HG02678 (cell line): ENCODE measurements around the gene SNRPF.

Source experiments
- ATAC-seq: cut with Tn5 transposase; IDR thresholded peaks from one replicate; pipeline ENCODE4 v1.9.1; 2021; ENCODE audit warnings: mild to moderate bottlenecking, moderate library complexity; ENCODE audit not compliant: unreplicated experiment

SNRPF gene

DNA sequence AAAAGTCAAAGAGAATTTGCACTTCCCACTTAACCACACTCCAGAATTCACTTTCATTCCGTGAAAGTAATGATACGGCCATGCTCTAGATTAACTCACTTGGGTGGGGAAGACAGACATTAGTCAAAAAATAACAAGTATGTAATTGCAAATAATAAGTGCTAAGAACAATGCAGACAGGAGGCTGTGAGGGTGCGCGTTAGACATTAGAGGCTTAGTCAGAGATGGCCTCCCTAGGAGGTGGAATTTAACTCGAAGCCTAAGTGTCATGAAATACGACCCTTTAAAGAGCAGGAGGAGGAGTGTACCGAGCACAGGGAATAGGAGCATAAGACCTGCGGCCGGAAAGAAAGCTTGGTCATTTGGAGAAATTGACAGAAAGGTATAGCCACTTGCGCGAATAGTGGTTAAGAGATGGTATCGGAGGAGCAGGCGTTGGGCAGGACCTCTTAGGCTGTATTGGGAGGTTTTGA is 628 bp downstream of the SNRPF start:
- ATAC-seq = peak; percentile 8

DNA sequence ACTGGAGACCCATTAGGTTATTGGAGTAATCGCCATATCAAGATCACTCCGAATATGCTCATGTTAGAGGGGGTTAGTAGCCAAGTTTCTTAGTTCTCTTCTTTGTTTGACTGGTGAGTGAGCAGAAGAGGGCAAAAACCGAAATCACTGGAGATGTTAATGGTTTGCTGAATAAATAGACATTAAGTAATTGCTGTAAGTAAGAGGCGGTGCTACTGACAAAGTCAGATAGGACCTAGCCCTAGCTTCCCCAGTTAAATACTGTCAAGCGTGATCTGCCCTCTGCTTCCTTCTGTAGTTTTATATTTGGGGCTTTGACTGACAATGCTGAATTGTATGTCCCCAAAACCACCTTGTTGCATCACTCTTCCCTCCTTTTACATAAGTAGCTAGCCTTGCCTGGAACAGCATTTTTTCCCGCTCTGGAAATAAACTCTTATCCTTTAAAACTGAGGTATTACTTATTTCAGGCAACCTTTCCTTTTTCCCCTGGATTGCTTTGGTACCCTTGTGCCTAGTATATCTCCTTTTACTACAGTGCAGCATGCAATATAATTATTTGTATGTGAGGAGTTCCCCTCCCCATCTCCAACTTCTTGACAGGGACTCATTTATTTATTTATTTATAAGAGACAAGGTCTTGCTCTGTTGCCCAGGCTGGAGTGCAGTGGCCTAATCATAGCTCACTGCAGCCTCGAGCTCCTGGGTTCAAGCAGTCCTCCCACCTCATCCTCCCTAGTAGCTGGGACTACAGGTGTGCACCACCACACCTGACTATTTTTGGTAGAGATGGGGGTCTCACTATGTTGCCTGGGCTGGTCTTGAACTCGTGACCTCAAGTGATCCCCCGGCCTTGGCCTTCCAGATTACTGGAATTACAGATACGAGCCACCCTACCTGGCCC is 1.4 kb downstream of the SNRPF start:
- no peak for ATAC-seq

DNA sequence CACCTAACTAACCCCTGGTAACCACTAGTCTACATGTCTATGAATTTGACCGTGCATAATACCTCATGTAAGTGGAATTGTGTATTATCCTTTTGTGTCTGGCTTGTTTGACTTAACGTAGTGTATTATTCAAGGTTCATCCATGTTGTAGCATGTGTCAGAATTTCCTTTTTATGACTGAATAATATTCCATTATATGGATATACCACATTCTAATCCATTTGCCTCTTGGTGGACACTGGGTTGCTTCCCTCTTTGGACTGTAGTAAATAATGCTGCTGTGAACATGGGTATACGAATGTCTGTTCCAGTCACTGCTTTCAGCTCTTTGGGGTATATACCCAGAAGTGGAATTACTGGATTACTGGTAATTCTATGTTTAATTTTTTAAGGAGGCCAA is 3.3 kb downstream of the SNRPF start:
- no peak for ATAC-seq

DNA sequence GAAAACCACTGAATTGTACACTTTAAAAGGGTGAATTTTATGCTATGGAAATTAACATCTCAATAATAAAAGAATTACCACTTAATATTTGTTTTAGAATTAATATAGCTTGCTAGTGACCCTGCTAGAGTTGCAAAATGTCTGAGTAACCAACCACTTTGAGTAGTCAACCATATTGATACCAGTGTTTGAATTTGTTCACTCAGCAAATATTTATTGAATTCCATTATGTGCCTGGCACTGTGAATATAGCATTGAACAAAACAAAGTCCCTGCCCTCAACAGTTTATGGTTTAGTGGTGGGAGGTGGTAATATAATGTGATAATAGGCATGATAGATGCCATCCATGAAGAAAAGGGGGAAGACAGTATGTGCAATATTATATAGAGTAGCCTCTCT is 4.6 kb downstream of the SNRPF start:
- no peak for ATAC-seq

DNA sequence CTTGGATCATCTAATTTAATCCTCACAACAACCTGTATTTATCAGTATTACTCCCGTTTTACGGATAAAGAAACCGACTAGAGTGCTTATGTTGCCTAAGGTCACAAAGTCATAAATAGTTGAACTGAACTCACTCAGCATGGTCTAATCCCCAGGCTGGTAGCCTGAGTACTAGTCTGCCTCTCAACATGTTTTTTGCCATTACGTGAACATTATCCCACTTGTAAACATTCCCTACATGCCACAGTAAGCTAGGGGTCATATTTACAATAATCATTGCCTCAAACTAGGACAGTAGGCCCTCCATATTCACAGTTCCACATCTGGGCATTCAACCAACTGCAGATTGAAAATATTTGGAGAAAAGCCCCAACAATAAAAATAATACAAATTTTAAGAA is 12.1 kb downstream of the SNRPF start:
- no peak for ATAC-seq

DNA sequence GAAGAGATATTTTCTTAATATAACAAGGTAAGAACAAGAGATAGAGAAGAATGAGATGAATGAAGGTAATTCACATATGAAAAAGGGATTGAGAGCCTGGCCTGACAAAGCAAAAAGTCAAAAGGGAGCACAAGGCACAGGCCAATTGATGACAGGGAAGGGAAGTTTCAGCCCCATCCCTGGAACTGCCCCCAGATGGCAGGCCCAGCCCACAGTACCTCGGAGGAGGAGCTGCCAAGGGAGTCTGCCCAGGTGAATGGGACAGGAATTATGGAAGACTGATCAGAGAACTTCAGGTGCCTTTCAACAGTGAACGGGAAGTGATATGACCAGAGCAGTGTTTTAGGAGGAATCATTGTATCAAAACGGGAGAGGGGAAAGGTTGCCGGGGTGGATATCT is 15.7 kb downstream of the SNRPF start:
- ATAC-seq = no peak

DNA sequence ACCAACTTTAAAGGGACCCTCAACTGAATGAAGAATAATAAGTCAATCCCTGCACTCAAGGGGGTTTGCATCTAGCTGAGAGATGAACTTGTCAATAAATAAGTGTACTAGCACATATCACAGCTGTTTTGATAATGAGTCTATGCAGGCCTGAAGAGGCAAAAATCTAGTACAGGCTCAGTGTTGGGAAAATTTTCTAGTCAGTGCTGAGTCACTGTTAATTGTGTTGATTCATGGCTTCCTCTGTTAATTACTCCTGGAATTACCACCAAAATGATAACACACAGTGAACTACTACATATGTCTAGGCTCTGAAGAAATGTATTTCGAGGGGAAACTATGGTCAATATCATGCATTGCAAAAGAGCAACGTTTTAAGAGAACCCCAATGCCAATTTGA is 18.9 kb downstream of the SNRPF start:
- no peak for ATAC-seq

DNA sequence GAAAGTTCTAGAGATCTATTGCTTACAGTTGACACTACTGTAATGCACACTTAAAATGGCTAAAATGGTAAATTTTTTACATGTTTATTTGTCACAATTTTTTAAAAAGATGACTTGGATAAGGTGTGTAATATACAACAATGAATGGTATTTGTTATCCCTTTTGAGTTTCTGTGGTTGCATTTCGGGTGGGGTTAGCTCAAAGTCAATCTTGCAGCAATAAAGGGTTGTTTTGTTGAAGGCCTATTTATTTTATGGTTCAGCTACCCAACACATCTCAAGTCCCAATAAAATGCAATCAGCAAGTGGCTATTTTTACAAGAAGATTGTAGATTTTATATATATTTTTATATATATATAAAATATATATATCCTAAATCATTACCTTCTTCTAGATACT is 22.1 kb downstream of the SNRPF start:
- no peak for ATAC-seq

DNA sequence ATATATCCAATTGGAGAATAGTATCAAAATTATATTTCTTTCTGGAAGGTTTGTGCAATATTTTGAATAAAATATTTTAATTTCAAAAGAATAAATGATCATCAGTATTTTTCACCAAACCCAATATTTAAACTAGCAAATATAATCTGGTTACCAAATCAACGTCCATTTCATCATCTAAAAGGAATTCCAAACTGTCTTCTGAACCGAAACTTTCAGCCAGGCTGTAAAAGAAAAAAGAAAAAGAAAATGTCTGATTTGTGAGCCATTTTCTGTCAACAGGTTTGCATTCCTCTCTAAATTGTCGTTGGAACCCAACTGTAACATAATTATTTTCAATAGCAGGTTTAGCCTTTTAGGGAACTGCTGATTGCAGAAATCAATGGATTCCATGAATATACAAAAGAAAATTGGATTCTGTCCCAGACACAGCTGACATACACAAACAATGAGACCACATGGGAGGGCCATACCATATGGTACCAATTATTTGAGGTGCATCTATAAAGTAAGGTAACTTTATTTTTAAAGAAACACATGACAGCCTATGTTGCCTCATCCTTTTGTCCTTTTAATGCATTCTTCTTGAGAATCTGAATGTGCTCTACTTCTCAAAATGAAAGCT is 22.7 kb downstream of the SNRPF start:
- ATAC-seq = no peak

DNA sequence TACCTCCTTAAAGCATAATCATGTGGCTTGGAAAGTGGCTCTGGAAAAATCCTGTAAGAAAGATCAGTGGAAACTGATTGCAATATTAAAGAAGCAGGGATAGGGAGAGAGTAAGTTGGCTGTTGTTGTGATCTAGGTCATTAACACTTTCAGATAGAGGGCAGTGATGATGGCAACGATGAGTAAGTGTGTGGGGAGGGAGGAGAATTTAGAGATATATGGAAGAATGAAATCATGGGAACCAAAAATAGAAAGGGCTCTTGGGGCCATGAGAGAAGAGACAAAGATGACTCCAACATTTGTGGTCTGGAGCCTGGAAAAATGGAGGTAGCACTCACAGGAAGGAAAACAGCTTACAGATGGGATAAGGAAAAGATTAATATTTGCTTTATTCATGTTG is 23.3 kb downstream of the SNRPF start:
- no peak for ATAC-seq

DNA sequence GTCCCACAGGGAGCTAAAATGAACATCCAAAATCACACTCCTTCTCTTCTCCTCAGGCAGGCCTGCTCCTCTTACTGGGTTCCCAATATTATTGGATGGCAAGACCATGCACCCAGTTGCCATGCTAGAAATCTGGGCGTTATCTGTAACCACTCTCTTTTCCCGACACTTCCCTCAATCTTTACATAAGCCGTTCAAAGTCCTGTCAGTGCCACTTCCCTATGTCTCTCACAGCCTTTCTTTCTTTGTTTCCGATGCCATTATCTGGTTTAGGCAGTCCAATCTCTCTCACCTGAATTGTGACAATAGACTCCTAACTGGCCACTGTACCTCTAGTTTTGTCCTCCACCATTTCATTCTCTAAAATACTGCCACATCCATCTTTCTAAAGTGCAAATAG is 24.1 kb downstream of the SNRPF start:
- ATAC-seq = no peak

DNA sequence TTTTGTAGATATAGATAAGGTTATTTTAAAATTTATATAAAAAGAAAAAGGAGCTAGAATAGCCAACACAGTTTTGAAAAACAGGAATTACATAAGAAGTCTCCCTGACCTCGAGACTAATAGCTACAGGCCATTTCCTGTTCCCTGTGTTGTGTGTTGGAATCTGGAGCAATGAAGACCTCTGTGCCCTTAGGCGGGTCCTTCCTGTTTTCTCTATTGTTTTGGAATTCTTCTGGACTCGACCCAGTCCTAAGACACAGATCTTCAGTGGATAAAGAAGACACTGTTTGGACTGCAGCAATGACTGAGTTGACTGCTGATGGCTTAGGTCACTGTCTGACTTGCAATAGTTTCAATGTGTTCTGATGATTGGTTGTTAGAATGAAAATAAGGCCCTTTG is 26.2 kb downstream of the SNRPF start:
- ATAC-seq = no peak

DNA sequence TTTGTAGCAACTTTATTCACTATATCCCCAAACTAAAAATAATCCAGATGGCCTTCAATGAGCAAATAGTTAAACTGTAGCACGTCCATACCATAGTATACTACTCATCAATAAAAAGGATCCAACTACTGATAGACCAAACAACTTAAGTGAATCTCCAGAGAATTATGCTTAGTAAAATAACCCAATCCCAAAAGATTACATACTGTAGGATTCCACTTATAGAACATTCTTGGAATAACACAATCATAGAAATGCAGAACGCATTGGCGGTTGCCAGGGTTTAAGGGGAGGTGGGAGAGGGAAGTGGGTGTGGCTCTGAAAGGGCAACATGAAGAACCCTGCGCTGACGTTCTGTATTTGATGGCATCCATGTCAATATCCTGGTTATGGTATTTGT is 28.6 kb downstream of the SNRPF start:
- ATAC-seq = no peak

DNA sequence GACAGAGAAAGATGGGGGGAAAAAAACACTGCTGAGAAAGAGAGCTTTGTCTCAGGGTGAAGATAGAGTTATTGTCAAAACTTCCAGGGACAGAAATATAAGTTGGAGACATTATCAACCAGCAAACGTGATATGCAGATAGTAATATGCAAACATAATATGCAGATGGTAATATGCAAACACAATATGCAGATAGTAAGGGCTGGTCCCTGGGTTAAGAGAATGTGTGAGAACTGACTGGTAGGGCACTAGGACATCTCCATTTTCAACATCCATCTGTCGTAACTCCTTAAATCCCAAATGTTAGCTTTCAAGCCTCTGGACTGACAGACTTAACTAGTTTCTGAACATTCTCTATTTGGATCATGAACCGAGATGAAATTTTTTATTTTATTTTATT is 32.2 kb downstream of the SNRPF start:
- no peak for ATAC-seq

DNA sequence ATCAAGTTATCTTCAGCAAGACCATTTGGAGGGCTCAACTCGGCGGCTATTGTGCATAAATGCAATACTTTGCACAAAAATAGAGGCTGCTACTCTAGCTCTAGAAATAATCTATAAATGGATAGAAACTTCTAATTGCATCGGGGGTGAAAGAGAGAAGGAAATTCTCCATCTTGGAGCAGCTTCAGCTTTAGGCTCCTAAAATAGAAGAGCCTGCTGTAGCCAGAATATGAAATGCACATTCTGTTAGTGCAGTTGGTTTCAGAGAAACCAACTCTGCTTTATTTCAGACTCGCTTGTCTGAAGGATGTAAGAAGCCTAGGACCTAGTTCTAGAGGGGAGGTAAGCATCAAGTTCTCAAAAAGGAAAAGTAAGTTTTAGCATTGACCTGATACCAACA is 38.1 kb downstream of the SNRPF start:
- no peak for ATAC-seq

DNA sequence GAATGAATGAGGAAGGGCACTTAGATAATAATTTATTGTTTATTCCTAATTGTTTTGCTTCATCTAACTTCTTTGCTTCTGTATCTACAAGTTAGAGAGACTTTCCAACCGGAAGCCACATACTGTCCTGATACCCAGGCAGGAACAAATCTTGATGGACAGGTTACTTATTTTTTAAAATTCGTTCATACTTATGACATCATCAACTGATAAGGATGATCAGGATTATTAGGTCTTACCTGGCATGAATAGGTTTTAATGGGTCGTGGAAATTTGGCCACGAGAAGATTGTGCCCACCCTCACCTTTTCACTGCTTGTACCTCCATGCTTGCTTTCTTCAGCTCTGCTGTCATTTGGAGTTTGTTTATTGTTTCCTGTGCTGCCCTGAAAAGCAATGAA is 39.3 kb downstream of the SNRPF start:
- ATAC-seq = no peak

DNA sequence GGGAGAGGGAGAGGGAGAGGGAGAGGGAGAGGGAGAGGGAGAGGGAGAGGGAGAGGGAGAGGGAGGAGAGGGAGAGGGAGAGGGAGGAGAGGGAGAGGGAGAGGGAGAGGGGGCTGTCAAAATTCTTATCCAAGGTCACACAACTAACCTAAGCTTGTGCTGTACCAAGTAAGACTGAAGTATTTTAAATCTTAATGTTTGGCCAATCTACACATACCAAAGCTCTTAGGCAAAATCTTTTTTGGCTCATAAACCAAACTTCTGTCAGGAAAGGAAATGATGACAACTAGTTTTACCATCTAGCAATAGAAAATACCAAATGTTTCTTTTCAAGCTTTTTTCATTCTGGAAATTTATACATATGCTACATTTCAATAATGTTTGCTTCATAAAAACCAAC is 49.8 kb downstream of the SNRPF start:
- ATAC-seq = no peak

DNA sequence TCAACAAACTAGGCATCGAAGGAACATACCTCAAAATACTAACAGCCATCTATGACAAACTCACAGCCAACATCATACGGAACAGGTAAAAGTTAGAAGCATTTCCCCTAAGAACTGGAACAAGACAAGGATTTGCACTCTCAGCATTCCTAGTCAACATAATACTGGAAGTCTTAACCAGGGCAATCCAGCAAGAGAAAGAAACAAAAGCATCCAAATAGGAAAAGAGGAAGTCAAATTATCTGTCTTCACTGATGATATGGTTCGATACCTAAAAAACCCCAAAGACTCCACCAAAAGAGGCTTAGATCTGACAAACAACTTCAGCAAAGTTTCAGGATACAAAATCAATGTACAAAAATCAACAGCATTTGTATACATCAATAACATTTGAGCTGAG is 51.1 kb downstream of the SNRPF start:
- no peak for ATAC-seq
